CD4-positive, CD25-positive, alpha-beta regulatory T cell (primary cell): ENCODE data around the gene ACSM5. TPM values are rescaled to one million over a fixed set of nuclear protein-coding genes. Genes with fewer than 3 reads are reported as not detected.

Experiments
- ATAC-seq, 2 donors: fragments of 150-1000 bp; cut with Tn5 transposase; one replicate each; pipeline ENCODE4 v1.10.0; 2021; ENCODE audit warnings: low read depth in 2 of 2, moderate number of reproducible peaks in 2 of 2, moderate library complexity in 1 of 2
- DNase-seq, 3 donors: peaks; one replicate each; pipeline versions ENCODE4 v3.0.0 to v3.0.0-alpha.2; 2012 to 2022; ENCODE audit warnings: mixed read lengths in 1 of 3
- H3K27ac ChIP-seq: one replicate; pipeline ENCODE4 v1.7.0; 2013; ENCODE audit warnings: mild to moderate bottlenecking, low read length; ENCODE audit not compliant: insufficient read depth, poor library complexity, severe bottlenecking
- H3K27me3 ChIP-seq: one replicate; pipeline ENCODE4 v1.7.0; 2013; ENCODE audit warnings: low read length; ENCODE audit not compliant: control insufficient read depth, insufficient read depth
- H3K36me3 ChIP-seq: one replicate; pipeline ENCODE4 v1.7.0; 2013; ENCODE audit warnings: mild to moderate bottlenecking, low read length, moderate library complexity; ENCODE audit not compliant: control insufficient read depth, insufficient read depth
- H3K4me1 ChIP-seq: 2 replicates; pipeline ENCODE4 v1.7.0; 2013; ENCODE audit warnings: mild to moderate bottlenecking, low read length; ENCODE audit not compliant: insufficient read depth, control insufficient read depth, poor library complexity, severe bottlenecking
- H3K4me3 ChIP-seq: one replicate; pipeline ENCODE4 v1.7.0; 2013; ENCODE audit warnings: low read depth, mild to moderate bottlenecking, low read length, moderate library complexity
- H3K9me3 ChIP-seq, 2 experiments: 1 replicate in 1 of 2; 2 replicates in 1 of 2; pipeline ENCODE4 v1.7.0; 2013; ENCODE audit warnings: low read length in 2 of 2, mild to moderate bottlenecking in 1 of 2, moderate library complexity in 1 of 2; ENCODE audit not compliant: control insufficient read depth in 2 of 2
- H3K27ac Mint-ChIP-seq, 3 donors: one replicate each; pipeline ENCODE4 v1.8.0; 2020 to 2022; ENCODE audit warnings: mild to moderate bottlenecking in 3 of 3, mixed read lengths in 3 of 3, moderate library complexity in 2 of 3
- H3K27me3 Mint-ChIP-seq: one replicate; pipeline ENCODE4 v1.8.0; 2022; ENCODE audit warnings: mild to moderate bottlenecking, mixed read lengths
- H3K36me3 Mint-ChIP-seq: one replicate; pipeline ENCODE4 v1.8.0; 2020; ENCODE audit warnings: mixed read lengths
- H3K4me1 Mint-ChIP-seq, 4 donors: one replicate each; pipeline ENCODE4 v1.8.0; 2020 to 2022; ENCODE audit warnings: mixed read lengths in 4 of 4, mild to moderate bottlenecking in 1 of 4
- H3K4me3 Mint-ChIP-seq, 4 donors: one replicate each; pipeline ENCODE4 v1.8.0; 2020 to 2022; ENCODE audit warnings: mild to moderate bottlenecking in 4 of 4, mixed read lengths in 4 of 4, moderate library complexity in 3 of 4
- H3K9me3 Mint-ChIP-seq, 7 donors: one replicate each; pipeline ENCODE4 v1.8.0; 2020 to 2022; ENCODE audit warnings: mixed read lengths in 7 of 7, mild to moderate bottlenecking in 3 of 7, moderate library complexity in 2 of 7
- polyA plus RNA-seq, 4 donors: library from polyadenylated mRNA; unstranded; fragments of 300-500 nt; fragmentation: Illumina TruSeq; gene quantifications; one replicate each; pipeline ENCODE4 v1.2.3, GENCODE V29; 2021
- total RNA-seq: library from RNA; stranded (reverse); gene quantifications from one replicate; pipeline ENCODE4 v1.2.3, GENCODE V29; 2022

The ACSM5 gene
- total and polyA plus RNA-seq, 5 donors from 2014 or later = not detected

- no peaks in the 10 kb centered on the region for H3K4me1 ChIP-seq
- no peaks in the 10 kb centered on the region for H3K36me3 Mint-ChIP-seq
- DNase-seq (no peak), ATAC-seq (no peak)
- no peak overlapping the region for H3K4me3 ChIP-seq
- H3K4me3 Mint-ChIP-seq = no peak overlapping the region
- H3K27ac ChIP-seq = no peak overlapping the region
- no peaks in the 10 kb centered on the region for H3K4me1 Mint-ChIP-seq
- no peaks in the 10 kb centered on the region for H3K27me3 Mint-ChIP-seq
- no peaks in the 10 kb centered on the region for H3K36me3 ChIP-seq
- H3K9me3 Mint-ChIP-seq = no peaks in the 10 kb centered on the region
- H3K27me3 ChIP-seq = no peaks in the 10 kb centered on the region
- peak overlapping the region in 1 of 3 donors; percentile 29 for H3K27ac Mint-ChIP-seq
- no peaks in the 10 kb centered on the region for H3K9me3 ChIP-seq
Observed at GRCh38 chr16:20393801-20394577, 15.3 kb upstream of the ACSM5 start.

- no peaks in the 10 kb centered on the region for H3K9me3 Mint-ChIP-seq
- no peaks in the 10 kb centered on the region for H3K27me3 Mint-ChIP-seq
- H3K27me3 ChIP-seq = no peaks in the 10 kb centered on the region
- no peaks in the 10 kb centered on the region for H3K9me3 ChIP-seq
- H3K4me1 ChIP-seq = no peaks in the 10 kb centered on the region
- no peaks in the 10 kb centered on the region for H3K36me3 ChIP-seq
- no peaks in the 10 kb centered on the region for H3K4me1 Mint-ChIP-seq
- H3K4me3 Mint-ChIP-seq = no peak overlapping the region
- DNase-seq (no peak), ATAC-seq (no peak)
- H3K27ac Mint-ChIP-seq = no peak overlapping the region
- H3K27ac ChIP-seq = no peak overlapping the region
- H3K36me3 Mint-ChIP-seq = no peaks in the 10 kb centered on the region
- H3K4me3 ChIP-seq = no peak overlapping the region
Observed at GRCh38 chr16:20395946-20396345, 13.4 kb upstream of the ACSM5 start.

GRCh38 chr16:20396846-20397467, 12.4 kb upstream of the ACSM5 start:
- no peak overlapping the region for H3K4me3 ChIP-seq
- Mint-ChIP-seq H3K9me3 (no peaks in the 10 kb centered on the region), H3K27me3 (no peaks in the 10 kb centered on the region), H3K4me3 (no peak overlapping the region), H3K4me1 (no peaks in the 10 kb centered on the region), H3K36me3 (no peaks in the 10 kb centered on the region), H3K27ac (no peak overlapping the region)
- no peaks in the 10 kb centered on the region for H3K36me3 ChIP-seq
- no peaks in the 10 kb centered on the region for H3K27me3 ChIP-seq
- no peaks in the 10 kb centered on the region for H3K4me1 ChIP-seq
- DNase-seq (no peak), ATAC-seq (no peak)
- H3K27ac ChIP-seq = no peak overlapping the region
- no peaks in the 10 kb centered on the region for H3K9me3 ChIP-seq

GRCh38 chr16:20397468-20398074, 11.8 kb upstream of the ACSM5 start:
- Mint-ChIP-seq H3K27ac (no peak overlapping the region), H3K4me1 (no peaks in the 10 kb centered on the region), H3K4me3 (no peak overlapping the region)

GRCh38 chr16:20398603-20399002, 10.7 kb upstream of the ACSM5 start:
- no peaks in the 10 kb centered on the region for H3K4me1 ChIP-seq
- H3K9me3 Mint-ChIP-seq = no peaks in the 10 kb centered on the region
- H3K27ac ChIP-seq = no peak overlapping the region
- no peaks in the 10 kb centered on the region for H3K36me3 ChIP-seq
- no peaks in the 10 kb centered on the region for H3K9me3 ChIP-seq
- ATAC-seq = no peak
- no peak overlapping the region for H3K4me3 Mint-ChIP-seq
- H3K27ac Mint-ChIP-seq = no peak overlapping the region
- no peaks in the 10 kb centered on the region for H3K27me3 ChIP-seq
- no peaks in the 10 kb centered on the region for H3K4me1 Mint-ChIP-seq
- no peak for DNase-seq
- H3K36me3 Mint-ChIP-seq = no peaks in the 10 kb centered on the region
- H3K27me3 Mint-ChIP-seq = no peaks in the 10 kb centered on the region
- no peak overlapping the region for H3K4me3 ChIP-seq

More at GRCh38 chr16:20397468-20398074, 11.8 kb upstream of the ACSM5 start:
- ATAC-seq (no peak), DNase-seq (no peak)
- no peak overlapping the region for H3K4me3 ChIP-seq
- no peaks in the 10 kb centered on the region for H3K4me1 ChIP-seq
- H3K27me3 ChIP-seq = no peaks in the 10 kb centered on the region
- H3K9me3 Mint-ChIP-seq = no peaks in the 10 kb centered on the region
- H3K27ac ChIP-seq = no peak overlapping the region
- no peaks in the 10 kb centered on the region for H3K9me3 ChIP-seq
- H3K27me3 Mint-ChIP-seq = no peaks in the 10 kb centered on the region
- no peaks in the 10 kb centered on the region for H3K36me3 ChIP-seq
- H3K36me3 Mint-ChIP-seq = no peaks in the 10 kb centered on the region

GRCh38 chr16:20399185-20399584, 10.1 kb upstream of the ACSM5 start:
- Mint-ChIP-seq H3K27me3 (no peaks in the 10 kb centered on the region), H3K9me3 (no peaks in the 10 kb centered on the region), H3K36me3 (no peaks in the 10 kb centered on the region), H3K4me1 (no peaks in the 10 kb centered on the region), H3K27ac (no peak overlapping the region), H3K4me3 (no peak overlapping the region)
- no peaks in the 10 kb centered on the region for H3K36me3 ChIP-seq
- no peaks in the 10 kb centered on the region for H3K4me1 ChIP-seq
- ATAC-seq = no peak
- no peaks in the 10 kb centered on the region for H3K9me3 ChIP-seq
- no peak overlapping the region for H3K4me3 ChIP-seq
- H3K27me3 ChIP-seq = no peaks in the 10 kb centered on the region
- DNase-seq = no peak
- no peak overlapping the region for H3K27ac ChIP-seq

- DNase-seq = no peak
- no peak for ATAC-seq
- Mint-ChIP-seq H3K4me1 (no peaks in the 10 kb centered on the region), H3K27me3 (no peaks in the 10 kb centered on the region), H3K27ac (no peak overlapping the region), H3K9me3 (no peaks in the 10 kb centered on the region), H3K4me3 (no peak overlapping the region), H3K36me3 (no peaks in the 10 kb centered on the region)
- H3K9me3 ChIP-seq = no peaks in the 10 kb centered on the region
- H3K4me1 ChIP-seq = no peaks in the 10 kb centered on the region
- no peaks in the 10 kb centered on the region for H3K27me3 ChIP-seq
- H3K36me3 ChIP-seq = no peaks in the 10 kb centered on the region
- no peak overlapping the region for H3K27ac ChIP-seq
- no peak overlapping the region for H3K4me3 ChIP-seq
Observed at GRCh38 chr16:20401066-20401465, 8.3 kb upstream of the ACSM5 start.
